C4-2B (cell line): ENCODE data around the gene ZNF799.
A peak's percentile ranks its signal among the peaks of the same experiment; 100 is the strongest.
"Not testable (repeated sequence)": the region's sequence is repeated elsewhere in the genome, so short reads cannot be mapped to it uniquely, and the experiment has no call there.

Experiments used
- H3K27ac ChIP-seq: fragments of 450-650 bp; 2 replicates; pipeline ENCODE4 v1.5.1; 2017
- CTCF ChIP-seq: fragments of 450-650 bp; conservative IDR thresholded peaks from 2 replicates; pipeline ENCODE4 v1.5.1; 2017; ENCODE audit warnings: mild to moderate bottlenecking
- ZFX ChIP-seq: fragments of 450-650 bp; IDR thresholded peaks from 2 replicates; pipeline ENCODE4 v1.6.1; 2017

Gene ZNF799

GRCh38 chr19:12400633-12401502 is at the start of gene ZNF799:
ZNF799 (minus strand) TSS chr19:12401271; CDS start chr19:12401070, 201 bp downstream.
- peak within 1 kb of the TSS; percentile 74 for H3K27ac ChIP-seq
- TF ChIP-seq ZFX (0 out of 2 replicates have a peak, but pooled peaks have one; percentile 37), CTCF (peak; percentile 39)

- no peak overlapping the region for H3K27ac ChIP-seq
- TF ChIP-seq ZFX (no peak), CTCF (no peak)
Observed at GRCh38 chr19:12450844-12451243, 49.8 kb upstream of the ZNF799 start.

- TF ChIP-seq ZFX (no peak), CTCF (no peak)
- H3K27ac ChIP-seq, result no peak overlapping the region
Observed at GRCh38 chr19:12448808-12449207, 47.7 kb upstream of the ZNF799 start.

- TF ChIP-seq CTCF (no peak), ZFX (no peak)
- H3K27ac ChIP-seq, result peak within 1 kb of the TSS; percentile 79
Observed at GRCh38 chr19:12440541-12441316, 39.7 kb upstream of the ZNF799 start, which contains the start of gene ZNF443. ZNF443 (minus strand) TSS chr19:12441021; CDS start chr19:12440914, 107 bp downstream.

- peak overlapping the region; percentile 79 for H3K27ac ChIP-seq
Observed at GRCh38 chr19:12439686-12440540, 38.8 kb upstream of the ZNF799 start.

GRCh38 chr19:12430726-12431299 is 29.7 kb upstream of the ZNF799 start:
- not testable (repeated sequence) for H3K27ac ChIP-seq

- no peak overlapping the region for H3K27ac ChIP-seq
- no peak for TF ChIP-seq ZFX
- TF ChIP-seq CTCF, result no peak
Observed at GRCh38 chr19:12425888-12426274, 24.8 kb upstream of the ZNF799 start.
